ENCODE results near the gene ENDOV.

The ENDOV gene

DNA sequence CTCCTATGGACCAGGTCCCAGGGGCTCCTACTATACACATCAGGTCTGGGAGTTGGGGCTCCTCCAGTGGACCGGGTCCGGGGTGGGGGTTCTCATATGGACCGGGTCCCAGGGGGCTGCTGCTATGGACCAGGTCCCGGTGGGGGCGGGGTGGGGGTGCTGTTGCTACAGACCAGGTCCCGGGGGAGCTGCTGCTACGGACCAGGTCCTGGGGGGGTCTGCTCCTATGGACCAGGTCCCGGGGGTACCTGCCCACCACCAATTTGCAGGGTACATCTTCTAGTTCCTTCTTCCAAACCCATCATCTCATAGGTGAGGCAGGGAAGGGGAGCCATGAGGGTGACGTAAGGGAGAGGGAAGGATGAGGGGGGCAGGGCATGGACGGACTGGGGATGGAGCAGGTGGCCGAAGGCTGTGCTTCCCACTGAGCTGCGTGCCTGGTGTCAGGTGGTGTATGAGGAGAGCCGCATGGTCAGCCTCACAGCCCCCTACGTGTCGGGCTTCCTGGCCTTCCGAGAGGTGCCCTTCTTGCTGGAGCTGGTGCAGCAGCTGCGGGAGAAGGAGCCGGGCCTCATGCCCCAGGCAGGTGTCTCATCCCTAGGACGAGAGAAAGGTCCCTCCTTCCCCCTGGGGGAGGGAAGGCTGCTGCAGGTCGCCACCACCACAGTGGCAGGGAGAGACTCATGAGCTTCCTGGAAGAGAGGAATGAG is 6.6 kb downstream of the ENDOV start:
- no peaks in the 10 kb centered on the region for H3K9me3 ChIP-seq (ENCODE audit: insufficient read depth, low read depth, low read length)
- H3K27me3 ChIP-seq (ENCODE audit: insufficient read depth, low read length, poor library complexity, severe bottlenecking): no peaks in the 10 kb centered on the region
- no peaks in the 10 kb centered on the region for H3K36me3 ChIP-seq (ENCODE audit: insufficient read depth, low read length)
- H4K20me1 ChIP-seq (ENCODE audit: insufficient read depth, low read length, poor library complexity, severe bottlenecking): peaks cover 8% of the 10 kb centered on the region
- TF ChIP-seq, protein P1, sequence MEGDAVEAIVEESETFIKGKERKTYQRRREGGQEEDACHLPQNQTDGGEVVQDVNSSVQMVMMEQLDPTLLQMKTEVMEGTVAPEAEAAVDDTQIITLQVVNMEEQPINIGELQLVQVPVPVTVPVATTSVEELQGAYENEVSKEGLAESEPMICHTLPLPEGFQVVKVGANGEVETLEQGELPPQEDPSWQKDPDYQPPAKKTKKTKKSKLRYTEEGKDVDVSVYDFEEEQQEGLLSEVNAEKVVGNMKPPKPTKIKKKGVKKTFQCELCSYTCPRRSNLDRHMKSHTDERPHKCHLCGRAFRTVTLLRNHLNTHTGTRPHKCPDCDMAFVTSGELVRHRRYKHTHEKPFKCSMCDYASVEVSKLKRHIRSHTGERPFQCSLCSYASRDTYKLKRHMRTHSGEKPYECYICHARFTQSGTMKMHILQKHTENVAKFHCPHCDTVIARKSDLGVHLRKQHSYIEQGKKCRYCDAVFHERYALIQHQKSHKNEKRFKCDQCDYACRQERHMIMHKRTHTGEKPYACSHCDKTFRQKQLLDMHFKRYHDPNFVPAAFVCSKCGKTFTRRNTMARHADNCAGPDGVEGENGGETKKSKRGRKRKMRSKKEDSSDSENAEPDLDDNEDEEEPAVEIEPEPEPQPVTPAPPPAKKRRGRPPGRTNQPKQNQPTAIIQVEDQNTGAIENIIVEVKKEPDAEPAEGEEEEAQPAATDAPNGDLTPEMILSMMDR (conservative IDR thresholded peaks at IDR 0.05; ENCODE audit: low read length): no peak
- TF ChIP-seq EZH2phosphoT487 (IDR thresholded peaks at IDR 0.05; ENCODE audit: borderline replicate concordance): no peak
- H2AFZ ChIP-seq (ENCODE audit: low read length): no peak overlapping the region
- no peak overlapping the region for H3K9ac ChIP-seq (ENCODE audit: low read depth, low read length, poor library complexity, severe bottlenecking)
- no peaks in the 10 kb centered on the region for H3K9me2 ChIP-seq (replicated peaks; ENCODE audit: low read depth, low read length)
- 0 out of 2 replicates have a peak, but pooled peaks cover 3% of the 10 kb centered on the region for H3F3A ChIP-seq (ENCODE audit: low read depth)
- no peaks in the 10 kb centered on the region for H3K79me2 ChIP-seq (ENCODE audit: insufficient read depth, low read length)
- peaks cover 19% of the 10 kb centered on the region for H3K4me1 ChIP-seq (ENCODE audit: insufficient read depth, low read length, poor library complexity, severe bottlenecking)
- no peak overlapping the region for H3K4me2 ChIP-seq (ENCODE audit: low read depth, low read length, poor library complexity, severe bottlenecking)
- no peak overlapping the region for H3K4me3 ChIP-seq (ENCODE audit: low read length, poor library complexity, severe bottlenecking)

DNA sequence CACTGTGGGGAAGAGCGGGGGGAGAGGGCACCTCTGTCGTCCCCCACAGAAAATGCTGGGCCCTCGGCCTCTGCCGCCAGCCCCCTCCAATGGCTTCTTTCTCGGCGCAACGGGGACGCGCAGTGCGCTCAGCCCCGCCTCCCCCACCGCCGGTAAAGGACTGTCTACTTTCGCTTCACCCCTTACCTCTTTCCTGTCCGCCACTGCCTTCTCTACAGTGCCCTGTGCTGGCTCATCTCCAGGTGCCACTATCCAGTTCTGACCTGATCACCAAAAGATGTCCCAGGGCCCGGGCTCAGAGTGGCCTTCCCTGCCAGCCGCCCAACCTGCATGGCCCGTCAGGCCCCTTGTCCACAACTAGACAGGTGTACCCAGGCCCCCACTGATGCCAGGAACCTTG is 7.3 kb downstream of the ENDOV start:
- Histone ChIP-seq H3K27me3 (ENCODE audit: insufficient read depth, low read length, poor library complexity, severe bottlenecking) (no peaks in the 10 kb centered on the region), H3K9me2 (replicated peaks; ENCODE audit: low read depth, low read length) (no peaks in the 10 kb centered on the region), H4K20me1 (ENCODE audit: insufficient read depth, low read length, poor library complexity, severe bottlenecking) (peaks cover 2% of the 10 kb centered on the region), H3K79me2 (ENCODE audit: insufficient read depth, low read length) (no peaks in the 10 kb centered on the region), H3K9ac (ENCODE audit: low read depth, low read length, poor library complexity, severe bottlenecking) (no peak overlapping the region), H2AFZ (ENCODE audit: low read length) (no peak overlapping the region), H3K4me2 (ENCODE audit: low read depth, low read length, poor library complexity, severe bottlenecking) (no peak overlapping the region), H3K4me1 (ENCODE audit: insufficient read depth, low read length, poor library complexity, severe bottlenecking) (peaks cover 25% of the 10 kb centered on the region), H3K4me3 (ENCODE audit: low read length, poor library complexity, severe bottlenecking) (no peak overlapping the region), H3K36me3 (ENCODE audit: insufficient read depth, low read length) (no peaks in the 10 kb centered on the region), H3K9me3 (ENCODE audit: insufficient read depth, low read depth, low read length) (no peaks in the 10 kb centered on the region), H3F3A (ENCODE audit: low read depth) (0 out of 2 replicates have a peak, but pooled peaks cover 3% of the 10 kb centered on the region)
- TF ChIP-seq, protein P1 (conservative IDR thresholded peaks at IDR 0.05; ENCODE audit: low read length): no peak
- no peak for TF ChIP-seq EZH2phosphoT487 (IDR thresholded peaks at IDR 0.05; ENCODE audit: borderline replicate concordance)

DNA sequence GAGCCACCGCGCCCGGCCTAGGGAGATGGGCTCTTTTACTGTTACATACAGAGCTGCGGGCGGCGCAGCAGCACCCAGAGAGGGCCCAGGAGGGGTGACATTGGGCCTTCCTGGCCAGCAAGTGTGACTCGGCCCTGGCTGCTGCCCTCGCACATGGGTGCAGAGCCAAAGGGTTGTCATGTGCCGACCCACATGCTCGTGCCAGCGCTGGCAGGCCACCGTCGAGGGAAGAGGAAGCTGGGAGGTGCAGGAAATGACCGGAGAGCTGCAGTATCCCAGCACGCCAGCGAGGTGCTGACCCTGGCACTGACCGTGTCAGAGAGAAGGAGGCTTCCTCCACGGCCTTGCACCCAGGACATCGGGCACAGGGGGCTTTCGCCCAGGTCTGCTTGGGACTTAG is 8.0 kb downstream of the ENDOV start:
- Histone ChIP-seq H2AFZ (ENCODE audit: low read length) (no peak overlapping the region), H3K9me3 (ENCODE audit: insufficient read depth, low read depth, low read length) (no peaks in the 10 kb centered on the region), H3K27me3 (ENCODE audit: insufficient read depth, low read length, poor library complexity, severe bottlenecking) (no peaks in the 10 kb centered on the region), H3K4me2 (ENCODE audit: low read depth, low read length, poor library complexity, severe bottlenecking) (no peak overlapping the region), H3K79me2 (ENCODE audit: insufficient read depth, low read length) (no peaks in the 10 kb centered on the region), H3K4me3 (ENCODE audit: low read length, poor library complexity, severe bottlenecking) (no peak overlapping the region), H3K4me1 (ENCODE audit: insufficient read depth, low read length, poor library complexity, severe bottlenecking) (peaks cover 25% of the 10 kb centered on the region), H3K9ac (ENCODE audit: low read depth, low read length, poor library complexity, severe bottlenecking) (no peak overlapping the region), H3K36me3 (ENCODE audit: insufficient read depth, low read length) (no peaks in the 10 kb centered on the region), H3K9me2 (replicated peaks; ENCODE audit: low read depth, low read length) (no peaks in the 10 kb centered on the region), H4K20me1 (ENCODE audit: insufficient read depth, low read length, poor library complexity, severe bottlenecking) (no peaks in the 10 kb centered on the region), H3F3A (ENCODE audit: low read depth) (0 out of 2 replicates have a peak, but pooled peaks cover 3% of the 10 kb centered on the region)
- TF ChIP-seq, protein P1 (conservative IDR thresholded peaks at IDR 0.05; ENCODE audit: low read length): no peak
- no peak for TF ChIP-seq EZH2phosphoT487 (IDR thresholded peaks at IDR 0.05; ENCODE audit: borderline replicate concordance)

Data from Loucy (cell line).